DMS153 (cell line): ENCODE data around the gene PLCXD3.

ENCODE experiments used
- DNase-seq: peaks from one replicate; lab custom pipeline; 2025; lab: John Stamatoyannopoulos, UW

PLCXD3 gene

DNA sequence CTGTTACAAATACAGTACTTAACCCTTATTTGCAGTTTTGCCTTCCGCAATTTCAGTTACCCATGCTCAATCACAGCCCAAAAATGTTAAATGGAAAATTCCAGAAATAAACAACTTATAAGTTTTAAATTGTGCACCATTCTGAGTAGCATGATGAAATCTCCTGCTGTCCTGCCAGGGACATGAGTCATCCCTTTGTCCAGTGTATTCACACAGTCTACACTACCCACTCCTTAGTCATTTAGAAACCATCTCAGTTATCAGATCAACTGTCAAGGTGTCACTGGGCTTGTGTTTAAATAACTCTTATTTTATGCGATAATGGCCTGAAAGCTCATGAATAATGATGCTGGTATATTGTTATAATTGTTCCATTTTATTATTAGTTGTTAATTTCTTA, 95.8 kb downstream of the PLCXD3 start:
- DNase-seq, result no peak

DNA sequence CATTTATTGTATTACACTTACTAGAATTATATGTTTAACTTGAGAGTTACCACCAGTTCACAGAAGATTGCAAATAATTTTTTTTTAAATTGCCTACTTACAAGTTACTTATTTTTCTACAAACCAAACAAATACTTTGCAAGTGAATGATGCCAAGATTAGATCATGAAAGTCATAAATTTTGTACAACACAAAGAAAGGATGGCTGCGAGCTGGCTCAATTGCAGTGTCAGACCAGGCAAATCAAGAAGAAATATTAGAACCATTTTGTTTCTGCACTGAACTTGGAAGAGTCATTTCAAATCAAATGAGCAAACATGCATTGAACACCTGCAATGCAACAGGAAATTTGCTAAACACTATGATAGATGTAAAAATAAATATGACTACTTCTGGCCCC, 97.3 kb downstream of the PLCXD3 start:
- DNase-seq, result no peak

DNA sequence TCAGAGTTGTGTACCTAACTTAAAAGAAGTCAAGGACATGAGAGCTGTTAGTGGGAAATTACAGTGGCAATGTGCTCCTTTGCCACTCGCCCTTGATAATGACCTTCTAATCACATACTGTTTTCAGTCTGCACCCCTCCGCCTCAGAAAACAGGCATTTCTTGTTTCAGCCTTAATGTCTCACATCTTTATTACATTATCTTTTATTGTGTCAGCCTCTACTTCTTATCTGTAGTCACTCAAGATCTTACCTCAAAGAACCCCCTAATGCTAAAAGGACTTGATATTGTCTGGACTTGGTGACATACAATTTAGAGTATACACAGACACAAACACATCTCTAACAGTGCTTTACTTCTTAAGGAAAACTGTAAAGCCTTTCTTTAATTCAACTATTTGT, 97.9 kb downstream of the PLCXD3 start:
- no peak for DNase-seq

DNA sequence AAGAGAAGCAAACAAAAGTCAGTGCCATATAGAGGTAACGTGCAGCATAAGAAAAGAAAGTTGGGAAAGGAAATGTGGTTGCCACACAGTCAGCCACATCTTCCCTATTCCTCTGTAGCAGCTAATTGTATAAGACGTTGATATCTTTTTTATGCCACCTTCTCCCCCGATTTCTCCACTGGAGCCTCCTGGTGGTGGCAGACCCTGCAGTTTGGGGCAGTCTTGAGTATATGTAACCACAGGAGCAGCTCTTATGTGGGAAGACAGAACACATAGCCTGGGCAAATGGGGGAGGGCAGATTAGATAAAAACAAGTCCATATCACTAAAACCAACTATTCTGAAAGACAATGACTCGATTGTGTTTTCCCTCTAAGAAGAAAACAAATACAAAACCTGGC, 99.7 kb downstream of the PLCXD3 start:
- DNase-seq, result no peak

DNA sequence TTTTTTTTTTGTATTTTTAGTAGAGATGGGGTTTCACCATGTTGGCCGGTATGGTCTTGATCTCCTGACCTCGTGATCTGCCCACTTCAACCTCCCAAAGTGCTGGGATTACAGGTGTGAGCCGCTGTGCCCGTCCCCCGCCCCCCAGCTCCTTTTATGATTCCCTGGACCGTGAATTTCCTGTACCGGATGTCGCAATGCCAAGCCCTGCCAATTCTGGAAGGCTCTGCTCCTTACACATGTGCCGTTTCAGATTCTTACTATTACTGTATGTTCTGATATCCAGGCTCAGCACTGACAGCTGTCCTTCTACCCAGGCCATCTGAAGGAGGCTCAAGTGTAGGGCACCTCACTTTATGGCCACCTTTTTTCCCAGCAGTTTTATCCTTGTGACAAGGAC, 100.1 kb downstream of the PLCXD3 start:
- no peak for DNase-seq

DNA sequence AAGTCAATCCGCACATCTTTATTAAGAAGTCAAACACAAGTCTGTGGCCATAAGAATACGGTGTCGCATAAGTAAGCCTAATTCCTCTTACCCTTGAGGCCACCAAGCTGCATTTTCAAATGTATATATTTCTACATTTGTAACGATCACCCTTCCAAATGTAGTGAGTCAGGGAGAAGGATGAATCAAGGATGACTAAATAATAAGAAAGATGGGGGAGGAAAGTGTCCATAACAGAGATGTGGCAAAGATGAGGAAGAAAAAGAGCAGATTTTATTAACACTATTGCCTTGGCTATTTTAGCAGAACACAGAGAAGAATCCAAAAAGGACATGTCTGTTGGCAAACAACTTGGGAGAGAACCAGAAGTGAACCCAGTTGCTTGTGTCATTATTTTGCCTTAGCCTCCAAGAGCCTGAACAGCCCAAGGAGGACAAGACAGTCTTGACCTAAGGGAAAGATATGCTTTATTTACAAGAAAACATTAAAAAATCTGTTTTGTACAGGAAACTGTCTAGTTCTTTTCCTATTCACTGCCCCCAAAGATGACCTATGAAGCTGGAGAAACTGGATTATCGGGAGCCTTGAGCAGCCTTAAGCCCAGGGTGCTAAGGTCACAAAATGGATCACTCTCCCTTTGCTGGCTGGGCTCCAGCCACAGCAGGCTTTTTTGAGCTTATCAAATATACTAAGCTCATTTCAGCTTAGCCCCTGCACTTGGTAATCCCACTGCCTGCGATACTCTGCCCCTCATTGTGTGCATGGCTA, 101.5 kb downstream of the PLCXD3 start:
- DNase-seq, result no peak

DNA sequence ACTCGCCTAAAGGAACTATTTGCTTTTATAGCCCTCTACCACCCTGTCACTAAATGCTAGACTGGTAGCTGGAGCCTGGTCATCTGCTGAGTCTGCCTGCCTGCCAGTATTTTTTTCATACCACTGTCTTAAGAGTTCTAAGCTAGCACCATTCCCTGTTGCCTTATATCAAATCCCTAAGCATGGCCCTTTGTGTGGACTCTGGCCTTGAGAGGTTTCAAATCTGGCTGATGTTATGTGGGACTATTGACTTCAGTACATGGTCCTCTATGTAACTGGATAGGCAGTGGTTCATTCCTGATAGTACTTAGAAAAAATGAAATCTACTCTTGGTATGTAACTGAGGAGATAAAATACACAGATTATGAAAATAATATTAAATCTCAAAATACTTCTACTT, 103.5 kb downstream of the PLCXD3 start:
- DNase-seq, result no peak

DNA sequence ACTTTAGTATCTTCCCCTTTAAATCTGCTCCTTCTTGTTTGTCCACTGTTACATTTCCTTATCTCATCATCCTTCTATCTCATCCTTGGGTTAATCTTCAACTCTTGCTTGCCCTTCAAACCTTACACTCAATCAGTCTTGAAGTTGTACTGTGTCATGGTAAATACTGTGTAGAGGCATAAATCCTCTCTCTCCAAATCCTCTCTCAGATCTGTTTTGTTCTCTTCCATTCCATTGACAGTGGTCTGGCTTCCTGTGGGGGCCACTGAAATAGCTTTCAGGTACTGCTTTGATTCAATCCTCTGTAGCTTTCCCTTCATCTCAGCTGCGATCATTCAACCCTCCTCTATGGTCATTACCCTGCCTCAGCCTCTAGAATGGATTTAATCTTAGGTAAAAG, 104.0 kb downstream of the PLCXD3 start:
- DNase-seq, result no peak

DNA sequence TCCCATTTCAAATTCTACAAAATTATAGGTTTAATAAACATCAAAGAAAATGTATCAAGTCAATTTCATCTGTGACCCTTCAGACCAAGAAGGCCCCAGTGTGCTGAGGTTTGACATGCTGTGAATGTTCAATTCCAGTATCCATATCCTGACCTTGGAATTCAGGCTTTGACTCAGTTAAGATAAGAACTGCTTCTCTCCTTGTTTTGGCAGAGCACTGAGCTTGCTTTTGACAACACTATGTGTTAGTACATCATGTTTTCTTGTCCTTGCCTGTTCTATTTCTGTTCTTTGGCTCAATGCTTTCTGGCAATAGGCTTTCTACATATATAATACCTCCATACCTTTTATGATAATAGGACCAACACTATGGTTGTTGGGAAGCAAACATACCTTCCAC, 105.6 kb downstream of the PLCXD3 start:
- no peak for DNase-seq

DNA sequence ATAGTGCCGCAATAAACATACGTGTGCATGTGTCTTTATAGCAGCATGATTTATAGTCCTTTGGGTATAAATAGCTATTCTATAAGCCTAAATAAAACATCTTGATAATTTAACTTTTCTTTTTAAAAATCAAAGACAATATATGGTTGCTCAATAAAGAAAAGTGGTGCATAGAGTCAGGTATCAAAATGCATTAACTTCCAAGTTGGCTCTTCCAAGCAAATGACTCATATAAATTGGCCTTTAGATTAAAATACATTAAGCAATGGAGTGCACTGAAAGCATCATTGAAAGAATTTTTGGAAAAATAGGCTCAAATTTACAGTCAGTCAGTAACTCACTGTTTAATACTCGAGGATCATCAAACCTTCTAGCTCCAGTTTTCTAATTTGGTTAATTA, 106.6 kb downstream of the PLCXD3 start:
- no peak for DNase-seq

DNA sequence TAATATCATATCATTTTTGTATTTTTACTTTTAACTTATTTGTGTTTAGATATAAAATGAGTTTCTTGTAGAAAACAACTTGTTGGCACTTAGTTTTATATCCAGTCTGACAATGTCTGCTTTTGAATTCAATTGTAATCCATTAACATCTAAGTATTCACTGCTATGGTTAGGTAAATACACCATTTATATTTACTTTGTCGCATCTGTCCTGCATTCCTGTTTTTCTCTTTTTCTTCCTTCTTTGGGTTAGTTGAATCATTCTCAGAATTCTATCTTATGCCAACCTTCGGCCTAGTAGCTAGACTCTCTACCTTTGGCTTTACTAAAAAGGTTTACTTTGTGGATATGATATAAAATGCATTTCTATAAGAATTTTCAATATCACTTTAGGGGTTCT, 107.6 kb downstream of the PLCXD3 start:
- DNase-seq, result no peak

DNA sequence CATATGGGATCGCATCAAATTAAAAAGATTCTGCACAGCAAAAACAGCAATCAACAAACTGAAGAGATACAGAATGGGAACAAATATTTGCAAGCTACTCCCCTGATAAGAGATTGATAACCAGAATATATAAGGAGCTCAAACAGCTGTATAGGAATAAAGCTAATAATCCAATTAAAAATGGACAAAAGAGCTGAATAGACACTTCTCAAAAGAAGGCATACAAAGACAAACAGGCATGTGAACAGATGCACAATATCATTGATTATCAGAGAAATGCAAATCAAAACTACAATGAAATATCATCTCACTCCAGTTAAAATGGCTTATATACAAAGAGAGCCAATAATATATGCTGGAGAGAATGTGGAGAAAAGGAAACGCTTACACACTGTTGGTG, 110.6 kb downstream of the PLCXD3 start:
- no peak for DNase-seq

DNA sequence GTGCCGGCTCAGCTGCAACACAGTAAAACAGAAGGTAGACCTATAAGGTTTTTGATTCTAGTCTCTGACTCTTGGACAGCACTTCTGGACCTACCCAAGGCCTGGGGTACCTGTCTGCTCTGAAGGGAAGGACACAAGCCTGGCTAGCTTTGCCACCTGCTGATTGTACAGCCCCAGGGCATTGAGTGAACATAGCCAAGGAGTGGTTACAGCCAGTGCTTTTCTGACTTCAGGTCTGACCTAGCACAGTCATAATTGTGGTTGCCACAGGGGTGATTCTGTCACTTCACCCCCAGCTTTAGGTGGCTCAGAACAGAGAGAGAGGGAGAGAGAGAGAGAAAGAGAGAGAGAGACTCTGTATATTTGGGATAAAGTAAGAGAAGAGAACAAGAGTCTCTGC, 118.4 kb downstream of the PLCXD3 start:
- no peak for DNase-seq

DNA sequence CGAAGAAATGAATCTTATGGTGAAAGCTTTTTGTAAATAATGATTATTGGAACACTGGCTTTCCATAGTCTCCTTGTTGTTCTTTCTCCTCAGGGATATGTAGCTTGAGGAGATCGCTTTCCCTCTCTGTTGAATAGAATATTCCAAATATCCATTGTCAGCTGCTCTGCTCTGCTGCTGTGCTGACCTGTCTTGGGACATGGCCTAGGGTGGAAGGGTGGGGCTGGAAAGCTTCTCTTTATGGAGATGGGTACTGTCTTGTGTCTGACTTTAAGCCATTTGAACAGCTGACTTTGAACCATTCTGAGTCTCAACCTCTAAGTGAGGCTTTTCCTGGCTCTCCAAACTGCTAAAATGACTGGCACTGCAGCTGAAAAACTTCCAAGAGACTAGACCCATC, 135.8 kb downstream of the PLCXD3 start:
- DNase-seq, result no peak

DNA sequence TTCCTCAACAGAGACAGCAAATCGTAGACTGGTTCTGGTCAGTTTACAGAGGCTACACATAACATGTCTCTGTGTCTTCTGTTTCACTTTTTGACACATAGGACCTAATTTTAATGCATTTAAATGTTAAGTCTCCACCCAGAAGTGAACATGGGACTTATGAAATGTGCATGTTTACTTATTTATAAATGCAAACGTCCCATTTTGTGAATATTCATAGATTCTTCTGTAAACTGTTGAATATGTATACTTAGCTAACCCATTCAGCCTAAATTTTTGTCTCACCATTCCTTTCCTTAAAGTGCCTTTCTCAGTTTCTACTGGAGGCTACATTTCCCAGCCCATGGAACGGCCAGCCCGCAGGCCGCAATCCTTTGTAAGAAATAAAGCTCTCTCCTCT, 137.2 kb downstream of the PLCXD3 start:
- DNase-seq, result no peak

DNA sequence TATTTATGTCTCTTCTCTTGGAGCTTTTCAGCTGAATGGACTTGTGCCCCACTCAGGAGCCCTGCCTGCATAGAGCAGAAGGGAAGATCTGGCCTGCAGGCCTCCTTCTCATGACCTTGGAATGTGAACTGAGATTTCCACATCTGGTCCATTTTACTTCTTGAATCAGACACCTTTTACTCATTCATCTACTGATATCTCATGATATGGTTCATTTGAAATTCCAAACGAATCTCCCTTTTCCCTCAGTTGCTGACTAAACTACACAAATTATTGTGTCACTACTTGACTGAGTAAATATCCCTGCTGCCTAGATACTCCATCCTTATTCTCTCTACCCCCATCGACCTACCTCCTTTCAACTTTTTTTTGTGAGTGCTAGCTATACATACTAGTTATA, 138.7 kb downstream of the PLCXD3 start:
- no peak for DNase-seq

DNA sequence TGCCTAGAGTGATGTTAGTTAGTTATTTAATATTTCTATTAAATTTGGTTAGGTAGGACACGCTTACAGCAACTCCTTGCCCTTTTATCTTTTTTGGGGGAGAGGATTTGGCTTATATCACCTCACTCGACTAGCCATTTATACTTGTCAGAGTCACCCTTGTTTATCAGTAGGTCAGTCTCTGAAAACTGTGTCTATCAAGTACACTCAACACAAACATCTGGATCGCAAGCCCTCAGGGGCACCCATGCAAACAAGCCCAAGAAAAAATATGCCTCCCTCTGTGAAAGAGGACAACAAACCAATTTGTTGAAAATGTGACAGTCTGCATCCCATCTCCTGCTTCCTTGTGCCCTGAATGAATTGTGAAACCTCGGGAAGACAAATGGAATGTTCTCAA, 139.9 kb downstream of the PLCXD3 start:
- DNase-seq, result no peak

DNA sequence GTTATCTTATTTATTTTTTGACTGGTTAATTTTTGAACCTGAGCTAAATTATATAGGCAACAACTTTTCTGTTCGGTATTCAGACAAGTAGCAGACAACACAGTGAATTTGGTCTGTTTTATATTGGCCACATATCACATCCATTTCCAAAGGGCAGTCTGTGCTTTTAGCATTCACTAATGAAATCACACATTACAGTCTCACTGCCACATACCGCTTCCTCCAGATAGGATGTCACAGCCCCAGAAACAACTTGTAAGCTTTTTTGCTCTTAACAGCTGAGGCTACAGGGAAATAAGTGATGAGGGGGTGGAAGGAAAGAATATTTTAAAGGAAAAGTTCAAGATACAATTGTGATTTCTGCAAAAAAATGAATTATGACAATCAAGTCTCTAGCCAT, 140.6 kb downstream of the PLCXD3 start:
- DNase-seq, result no peak

DNA sequence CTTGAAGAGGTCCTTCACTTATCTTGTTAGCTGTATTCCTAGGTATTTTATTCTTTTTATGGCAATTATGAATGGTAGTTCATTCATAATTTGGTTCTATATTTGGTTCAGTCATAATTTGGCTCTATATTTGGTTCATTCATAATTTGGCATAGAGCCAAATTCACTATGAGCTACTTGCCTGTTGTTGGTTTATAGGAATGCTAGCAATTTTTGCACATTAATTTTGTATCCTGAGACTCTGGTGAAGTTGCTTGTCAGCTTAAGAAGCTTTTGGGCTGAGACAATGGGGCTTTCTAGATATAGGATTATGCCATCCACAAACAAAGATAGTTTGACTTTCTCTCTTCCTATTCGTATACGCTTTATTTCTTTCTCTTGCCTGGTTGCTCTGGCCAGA, 142.2 kb downstream of the PLCXD3 start:
- no peak for DNase-seq

DNA sequence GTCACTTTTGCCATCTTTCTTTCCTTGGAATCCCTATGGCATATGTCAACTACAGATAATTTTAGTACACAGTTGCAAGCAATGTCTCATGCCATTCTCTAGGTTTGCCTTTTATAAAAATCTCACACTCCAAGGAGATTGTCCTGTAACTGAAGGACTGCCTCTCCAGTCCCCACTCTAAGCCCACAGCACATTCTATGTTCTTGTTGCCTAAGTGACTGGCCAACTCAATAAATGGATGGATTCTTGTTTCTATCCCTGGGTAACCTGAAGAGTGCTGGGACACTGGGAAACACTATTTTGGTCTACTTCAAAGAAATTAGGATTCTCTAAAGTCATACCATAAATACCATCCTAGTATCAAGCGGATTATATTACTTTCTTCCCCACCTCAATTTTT, 145.0 kb downstream of the PLCXD3 start:
- DNase-seq, result no peak

DNA sequence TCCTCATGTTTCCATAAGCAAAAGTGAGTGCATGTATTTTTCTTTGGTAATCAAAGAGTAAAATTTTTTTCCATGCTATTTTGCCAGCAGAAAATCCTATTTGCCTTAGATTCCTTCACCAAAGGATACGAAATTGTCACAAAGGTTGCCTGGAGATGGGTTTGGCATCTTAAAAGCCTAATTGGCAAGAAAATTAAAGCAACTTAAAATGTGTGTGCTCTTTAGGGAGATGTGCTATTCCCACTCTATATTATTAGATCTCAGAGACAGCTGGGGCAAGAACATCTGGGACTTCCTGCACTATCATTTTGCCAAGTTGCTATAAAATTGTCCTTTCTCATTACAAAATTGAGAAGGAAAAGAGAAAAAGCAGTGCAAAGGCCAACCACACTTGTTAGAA, 146.1 kb downstream of the PLCXD3 start:
- no peak for DNase-seq

DNA sequence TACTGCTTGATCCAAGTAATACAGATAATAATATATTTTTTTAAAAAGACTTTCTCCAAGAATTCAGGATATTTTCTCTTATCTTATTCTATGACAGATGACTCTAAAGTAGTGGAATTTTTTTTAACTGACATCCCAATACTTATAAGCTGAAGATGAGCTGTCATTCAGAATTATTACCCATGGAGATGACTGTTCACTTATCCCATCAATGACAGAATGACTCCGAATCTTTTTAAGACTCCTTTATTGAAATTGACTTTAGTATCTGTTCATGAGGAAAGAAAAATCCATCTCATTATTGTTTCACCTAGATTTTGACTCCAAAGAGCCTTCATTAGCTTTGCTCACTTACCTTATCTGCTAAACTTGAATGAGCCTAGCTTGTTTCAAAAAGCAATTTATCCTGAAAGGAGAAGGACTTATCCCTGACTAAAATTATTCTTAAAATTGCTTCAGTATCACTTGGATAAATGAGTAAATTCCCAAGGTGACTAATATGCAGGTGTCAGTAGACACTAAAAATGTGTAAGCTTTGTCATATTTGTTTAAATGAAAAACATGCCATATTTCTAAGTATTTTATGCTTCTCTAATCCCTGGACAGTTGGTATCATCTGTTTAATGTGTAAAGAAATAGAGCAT, 146.9 kb downstream of the PLCXD3 start:
- no peak for DNase-seq

DNA sequence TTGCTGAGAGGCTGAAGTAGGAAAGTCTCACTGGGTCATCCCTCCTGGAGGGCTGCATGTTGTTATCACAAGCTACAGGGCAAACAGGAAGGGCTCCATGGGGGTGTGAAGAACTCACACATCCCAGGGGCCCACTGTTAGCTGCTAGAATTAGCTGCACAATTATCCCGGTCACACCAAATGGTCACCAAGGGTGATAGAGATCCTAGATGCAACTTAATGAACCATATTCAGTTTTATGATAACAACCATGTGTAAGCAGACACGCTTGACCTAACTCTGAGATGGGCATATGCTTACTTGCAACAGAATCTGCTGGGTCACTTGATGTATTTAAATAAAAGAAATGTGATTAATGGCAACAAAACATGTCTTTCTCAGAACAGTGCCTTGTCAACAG, 153.6 kb downstream of the PLCXD3 start:
- DNase-seq, result no peak

DNA sequence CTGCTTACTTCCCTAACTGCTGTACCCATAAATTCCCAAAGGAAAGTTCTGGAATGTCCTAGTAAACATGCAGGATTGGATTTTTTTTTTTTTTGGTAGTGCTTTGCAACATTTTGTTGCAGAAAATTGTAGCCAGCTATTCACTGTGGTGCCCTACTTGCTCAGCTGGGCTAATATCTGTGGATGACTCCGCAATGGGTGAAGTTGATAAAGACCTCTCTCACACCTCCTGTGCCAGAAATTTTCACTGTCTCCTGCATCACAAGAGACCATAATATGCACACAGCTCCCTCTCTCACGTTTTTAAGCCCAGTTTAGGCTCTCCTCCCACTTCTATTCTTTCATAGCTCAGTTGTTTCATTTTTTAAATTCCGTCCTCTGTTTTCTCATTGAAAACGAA, 160.6 kb downstream of the PLCXD3 start:
- DNase-seq, result no peak
